Fibroblast of villous mesenchyme (primary cell): ENCODE data around the gene CREB5. TPM values are rescaled to one million over a fixed set of nuclear protein-coding genes. Genes with fewer than 3 reads are reported as not detected.

Source experiments
- DNase-seq: peaks from one replicate; pipeline ENCODE4 v3.0.0-alpha.2; 2010; ENCODE audit warnings: low read depth
- H3K4me3 ChIP-seq: 2 replicates; pipeline ENCODE4 v1.5.1; 2011; ENCODE audit warnings: low read depth, mild to moderate bottlenecking, low read length
- total RNA-seq: library from RNA; depleted of rRNA; stranded (reverse); fragments of >200 nt; gene quantifications from 2 replicates; pipeline ENCODE4 v1.2.3, GENCODE V29; 2012
- TF ChIP-seq, protein P1 (sequence below): IDR thresholded peaks from 2 replicates; pipeline ENCODE4 v1.5.1; 2012; ENCODE audit warnings: low read depth, mild to moderate bottlenecking, low read length; ENCODE audit not compliant: insufficient read depth

Gene CREB5
- total RNA-seq, 1 donor, result 6.0 TPM

DNA sequence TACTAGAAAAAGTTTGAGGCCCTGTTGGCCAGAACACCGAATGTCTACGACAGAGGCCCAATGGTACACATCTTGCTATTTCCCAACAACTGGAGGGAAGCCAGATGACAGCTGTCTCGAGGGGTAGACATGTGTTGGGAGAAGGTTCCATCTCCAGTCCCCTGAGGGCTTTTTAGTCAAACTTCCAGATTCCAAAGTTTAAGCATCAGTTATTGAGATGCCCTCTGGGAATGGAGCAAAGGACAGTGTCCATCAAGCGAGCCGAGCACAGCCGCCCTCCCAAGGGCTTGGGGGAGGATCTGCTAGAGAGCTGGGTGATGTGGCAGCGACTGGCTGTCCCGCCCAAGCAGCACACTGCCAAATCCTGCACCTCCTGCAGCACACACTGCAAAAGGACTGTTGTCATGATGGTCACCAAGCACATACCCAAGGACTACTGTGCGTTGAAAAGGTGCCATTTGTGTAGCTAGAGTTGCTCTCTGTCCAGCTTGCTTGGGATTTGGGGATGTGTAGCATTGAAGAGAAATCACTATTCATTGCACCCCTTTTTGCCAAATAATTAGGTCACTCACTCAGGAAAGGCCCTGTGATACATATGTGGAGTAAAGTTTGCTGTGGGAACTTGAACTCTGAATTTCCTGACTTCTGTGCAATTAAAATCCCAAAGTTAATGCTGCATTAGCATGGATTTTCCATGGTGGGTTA, 381.2 kb downstream of the CREB5 start:
- no peak overlapping the region for H3K4me3 ChIP-seq

GRCh38 chr7:28798274-28798673, 386.0 kb downstream of the CREB5 start:
- no peak for DNase-seq
- TF ChIP-seq, protein P1, sequence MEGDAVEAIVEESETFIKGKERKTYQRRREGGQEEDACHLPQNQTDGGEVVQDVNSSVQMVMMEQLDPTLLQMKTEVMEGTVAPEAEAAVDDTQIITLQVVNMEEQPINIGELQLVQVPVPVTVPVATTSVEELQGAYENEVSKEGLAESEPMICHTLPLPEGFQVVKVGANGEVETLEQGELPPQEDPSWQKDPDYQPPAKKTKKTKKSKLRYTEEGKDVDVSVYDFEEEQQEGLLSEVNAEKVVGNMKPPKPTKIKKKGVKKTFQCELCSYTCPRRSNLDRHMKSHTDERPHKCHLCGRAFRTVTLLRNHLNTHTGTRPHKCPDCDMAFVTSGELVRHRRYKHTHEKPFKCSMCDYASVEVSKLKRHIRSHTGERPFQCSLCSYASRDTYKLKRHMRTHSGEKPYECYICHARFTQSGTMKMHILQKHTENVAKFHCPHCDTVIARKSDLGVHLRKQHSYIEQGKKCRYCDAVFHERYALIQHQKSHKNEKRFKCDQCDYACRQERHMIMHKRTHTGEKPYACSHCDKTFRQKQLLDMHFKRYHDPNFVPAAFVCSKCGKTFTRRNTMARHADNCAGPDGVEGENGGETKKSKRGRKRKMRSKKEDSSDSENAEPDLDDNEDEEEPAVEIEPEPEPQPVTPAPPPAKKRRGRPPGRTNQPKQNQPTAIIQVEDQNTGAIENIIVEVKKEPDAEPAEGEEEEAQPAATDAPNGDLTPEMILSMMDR, result no peak
- no peak overlapping the region for H3K4me3 ChIP-seq

More for the DNA sequence above, 381.2 kb downstream of the CREB5 start:
- TF ChIP-seq, protein P1, result no peak
- DNase-seq, result peak; percentile 28

GRCh38 chr7:28799619-28800018, 387.3 kb downstream of the CREB5 start:
- peak; percentile 37 for DNase-seq
- TF ChIP-seq, protein P1, result no peak

GRCh38 chr7:28800150-28800549, 387.8 kb downstream of the CREB5 start:
- DNase-seq, result peak; percentile 11
- TF ChIP-seq, protein P1, result no peak
- no peak overlapping the region for H3K4me3 ChIP-seq

More at GRCh38 chr7:28799619-28800018, 387.3 kb downstream of the CREB5 start:
- H3K4me3 ChIP-seq, result no peak overlapping the region

- TF ChIP-seq, protein P1, result no peak
- no peak for DNase-seq
- H3K4me3 ChIP-seq, result no peak overlapping the region
Observed at GRCh38 chr7:28802450-28802849, 390.1 kb downstream of the CREB5 start.

- H3K4me3 ChIP-seq, result no peak overlapping the region
- TF ChIP-seq, protein P1, result no peak
Observed at GRCh38 chr7:28804157-28804556, 391.8 kb downstream of the CREB5 start.

GRCh38 chr7:28804990-28805389, 392.7 kb downstream of the CREB5 start:
- H3K4me3 ChIP-seq, result no peak overlapping the region
- peak; percentile 24 for DNase-seq
- TF ChIP-seq, protein P1, result no peak

More at GRCh38 chr7:28804157-28804556, 391.8 kb downstream of the CREB5 start:
- DNase-seq, result no peak
